RWPE1 (cell line): Measurements from ENCODE around the gene FZD10.

Experiments used
- CTCF ChIA-PET: fragments of 350-600 bp; sonication (Branson Sonifier 250); formaldehyde crosslinking; extraction: SDS; loops from one replicate; lab custom pipeline; 2021; lab: Yijun Ruan, JAX
- POLR2A ChIA-PET: fragments of 400-600 bp; formaldehyde crosslinking; extraction: SDS; loops from one replicate; lab custom pipeline; 2020; ENCODE audit warnings: antibody characterized with exemption; ENCODE audit not compliant: low non-redundant PET; lab: Yijun Ruan, JAX
- DNase-seq: peaks from one replicate; pipeline ENCODE4 v3.0.0; 2012; ENCODE audit warnings: low spot score
- H3K27ac ChIP-seq: fragments of 450-650 bp; 2 replicates; pipeline ENCODE4 v1.5.1; 2017
- TF ChIP-seq, protein P1 (sequence below): fragments of 450-650 bp; conservative IDR thresholded peaks from 2 replicates; pipeline ENCODE4 v1.5.1; 2017; ENCODE audit warnings: low read depth, mild to moderate bottlenecking

The FZD10 gene

DNA sequence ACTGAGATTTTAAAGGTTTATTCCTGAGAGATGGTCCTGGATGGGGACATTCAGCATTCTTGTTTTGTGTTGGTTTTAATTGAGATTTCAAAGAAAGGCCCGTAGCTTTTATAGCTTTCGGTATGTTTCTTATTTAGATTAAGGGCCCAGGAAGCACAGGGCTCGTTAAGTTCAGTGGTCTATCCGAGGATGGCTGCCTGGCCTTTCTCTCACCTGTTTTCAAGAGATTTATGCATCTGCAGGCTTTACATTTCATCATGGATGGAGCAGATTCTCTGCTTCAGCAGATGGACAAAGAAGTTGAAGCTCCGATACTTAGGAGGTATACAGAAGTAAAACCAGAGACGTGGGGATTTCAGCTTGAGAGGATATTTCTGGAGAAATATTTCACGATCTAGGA is 16.0 kb downstream of the FZD10 start:
- DNase-seq, result no peak

DNA sequence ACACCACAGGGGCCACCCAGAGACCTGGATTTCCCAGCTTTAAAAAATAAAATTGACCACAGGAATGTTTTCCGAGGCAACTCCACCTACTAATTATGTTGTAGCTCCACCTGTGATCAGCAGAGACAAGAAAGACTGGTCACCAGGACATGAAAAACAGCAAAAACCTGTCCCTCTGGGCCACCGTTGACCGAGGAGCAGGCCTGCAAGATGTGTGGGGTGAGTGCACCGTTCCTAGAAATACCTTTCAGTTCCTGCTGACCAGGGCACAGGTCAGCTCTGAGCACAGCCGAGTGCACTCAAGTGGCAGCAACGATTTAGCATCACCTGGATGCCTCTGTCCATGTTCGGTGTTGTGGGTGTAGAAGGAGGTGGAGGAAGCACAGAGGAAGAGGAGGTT is 16.9 kb downstream of the FZD10 start:
- H3K27ac ChIP-seq, result no peak overlapping the region
- TF ChIP-seq, protein P1, sequence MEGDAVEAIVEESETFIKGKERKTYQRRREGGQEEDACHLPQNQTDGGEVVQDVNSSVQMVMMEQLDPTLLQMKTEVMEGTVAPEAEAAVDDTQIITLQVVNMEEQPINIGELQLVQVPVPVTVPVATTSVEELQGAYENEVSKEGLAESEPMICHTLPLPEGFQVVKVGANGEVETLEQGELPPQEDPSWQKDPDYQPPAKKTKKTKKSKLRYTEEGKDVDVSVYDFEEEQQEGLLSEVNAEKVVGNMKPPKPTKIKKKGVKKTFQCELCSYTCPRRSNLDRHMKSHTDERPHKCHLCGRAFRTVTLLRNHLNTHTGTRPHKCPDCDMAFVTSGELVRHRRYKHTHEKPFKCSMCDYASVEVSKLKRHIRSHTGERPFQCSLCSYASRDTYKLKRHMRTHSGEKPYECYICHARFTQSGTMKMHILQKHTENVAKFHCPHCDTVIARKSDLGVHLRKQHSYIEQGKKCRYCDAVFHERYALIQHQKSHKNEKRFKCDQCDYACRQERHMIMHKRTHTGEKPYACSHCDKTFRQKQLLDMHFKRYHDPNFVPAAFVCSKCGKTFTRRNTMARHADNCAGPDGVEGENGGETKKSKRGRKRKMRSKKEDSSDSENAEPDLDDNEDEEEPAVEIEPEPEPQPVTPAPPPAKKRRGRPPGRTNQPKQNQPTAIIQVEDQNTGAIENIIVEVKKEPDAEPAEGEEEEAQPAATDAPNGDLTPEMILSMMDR, result no peak
- CTCF ChIA-PET, result interaction anchor here (0.7 to 1.1 kb wide), 2 partner anchors 21 to 483 kb away, joined by 5 to 8 read pairs; no protein-coding TSS in a partner anchor
- POLR2A ChIA-PET, result no interaction called here
- no peak for DNase-seq

More for the DNA sequence above, 16.0 kb downstream of the FZD10 start:
- TF ChIP-seq, protein P1, result no peak
- H3K27ac ChIP-seq, result no peak overlapping the region
- ChIA-PET POLR2A (no interaction called here), CTCF (interaction anchor here (0.9 to 1.1 kb wide), 2 partner anchors 20 to 147 kb away, joined by 3 to 8 read pairs; no protein-coding TSS in a partner anchor)

DNA sequence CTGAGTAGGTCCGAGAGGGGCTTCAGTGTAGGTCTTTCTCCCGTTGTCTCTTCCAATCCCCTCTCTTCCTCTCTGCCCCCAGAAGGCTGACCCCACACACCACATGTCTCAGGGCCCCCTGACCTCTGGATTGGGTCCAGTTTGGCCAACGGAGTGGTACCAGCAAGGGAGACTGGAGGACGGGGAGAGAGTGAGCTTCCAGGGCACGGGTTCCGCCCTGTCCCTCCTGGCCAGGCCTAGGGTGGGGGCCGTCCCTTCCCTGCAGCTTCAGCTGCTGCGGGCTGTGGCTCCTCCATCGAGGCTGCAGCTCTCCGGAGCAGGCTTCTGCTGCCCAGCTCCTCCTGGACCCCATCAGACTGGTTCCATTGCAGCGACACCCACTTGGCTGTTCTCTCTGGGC is 17.4 kb downstream of the FZD10 start:
- TF ChIP-seq, protein P1, result no peak
- POLR2A ChIA-PET, result no interaction called here
- DNase-seq, result no peak
- H3K27ac ChIP-seq, result no peak overlapping the region
- CTCF ChIA-PET, result no interaction called here

DNA sequence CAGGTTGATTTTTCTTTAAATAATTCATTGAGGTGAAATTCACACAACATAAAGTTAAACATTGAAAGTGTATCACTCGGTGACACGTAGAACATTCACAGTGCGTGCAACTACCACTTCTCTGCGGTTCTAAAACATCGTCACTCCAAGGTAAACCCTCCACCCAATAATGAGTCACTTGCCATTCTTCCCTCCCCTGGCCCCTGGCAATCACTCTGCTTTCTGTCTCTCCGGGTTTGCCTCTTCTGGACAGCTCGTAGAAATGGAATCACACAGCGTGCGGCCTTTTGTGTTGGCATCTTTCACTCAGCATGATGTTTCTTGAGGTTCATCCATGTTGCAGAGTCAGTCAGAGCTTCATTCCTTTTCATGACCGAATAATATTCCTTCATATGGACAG is 18.9 kb downstream of the FZD10 start:
- TF ChIP-seq, protein P1, result no peak

DNA sequence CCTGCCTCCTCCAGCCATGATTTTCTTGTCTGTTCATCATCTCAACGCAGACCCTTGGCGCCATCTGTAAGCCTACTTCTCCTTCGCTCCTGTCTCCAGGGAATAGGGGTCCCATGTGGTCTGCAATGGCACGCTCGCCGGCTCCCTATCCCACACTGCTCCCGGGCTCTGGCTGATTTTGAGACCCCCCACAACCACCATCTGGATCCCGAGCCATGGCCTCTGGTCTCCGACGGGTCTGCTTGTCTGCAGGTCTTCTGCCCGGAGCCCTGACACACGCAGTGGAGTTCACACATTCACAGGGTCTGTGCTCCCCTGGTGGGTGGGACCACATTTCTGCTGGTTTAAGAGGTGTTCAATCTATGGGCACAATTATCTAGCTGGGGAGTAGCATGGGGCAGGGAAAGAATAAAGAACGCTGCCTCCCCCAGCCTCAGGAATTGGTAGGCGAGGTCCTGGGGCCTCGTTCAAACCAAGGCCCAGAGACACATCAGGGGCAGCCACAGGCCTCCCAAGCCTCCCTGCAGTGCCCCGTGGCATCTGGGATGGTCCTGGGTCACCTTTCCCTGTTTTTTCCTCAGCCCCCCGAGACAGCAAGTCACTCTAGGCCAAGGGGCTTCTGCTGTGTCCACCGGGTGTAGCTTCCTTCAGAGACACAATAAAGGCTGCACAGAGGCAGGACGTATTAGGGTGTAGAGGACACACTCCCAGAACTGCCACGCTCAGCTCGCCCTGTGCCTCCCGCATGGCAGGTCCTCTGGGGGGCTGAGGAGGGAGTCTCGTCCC is 21.5 kb downstream of the FZD10 start:
- TF ChIP-seq, protein P1, result no peak
- POLR2A ChIA-PET, result no interaction called here
- CTCF ChIA-PET, result no interaction called here
- no peak for DNase-seq
- H3K27ac ChIP-seq, result no peak overlapping the region

More for the DNA sequence above, 18.9 kb downstream of the FZD10 start:
- POLR2A ChIA-PET, result no interaction called here
- CTCF ChIA-PET, result no interaction called here
- no peak overlapping the region for H3K27ac ChIP-seq
- no peak for DNase-seq

DNA sequence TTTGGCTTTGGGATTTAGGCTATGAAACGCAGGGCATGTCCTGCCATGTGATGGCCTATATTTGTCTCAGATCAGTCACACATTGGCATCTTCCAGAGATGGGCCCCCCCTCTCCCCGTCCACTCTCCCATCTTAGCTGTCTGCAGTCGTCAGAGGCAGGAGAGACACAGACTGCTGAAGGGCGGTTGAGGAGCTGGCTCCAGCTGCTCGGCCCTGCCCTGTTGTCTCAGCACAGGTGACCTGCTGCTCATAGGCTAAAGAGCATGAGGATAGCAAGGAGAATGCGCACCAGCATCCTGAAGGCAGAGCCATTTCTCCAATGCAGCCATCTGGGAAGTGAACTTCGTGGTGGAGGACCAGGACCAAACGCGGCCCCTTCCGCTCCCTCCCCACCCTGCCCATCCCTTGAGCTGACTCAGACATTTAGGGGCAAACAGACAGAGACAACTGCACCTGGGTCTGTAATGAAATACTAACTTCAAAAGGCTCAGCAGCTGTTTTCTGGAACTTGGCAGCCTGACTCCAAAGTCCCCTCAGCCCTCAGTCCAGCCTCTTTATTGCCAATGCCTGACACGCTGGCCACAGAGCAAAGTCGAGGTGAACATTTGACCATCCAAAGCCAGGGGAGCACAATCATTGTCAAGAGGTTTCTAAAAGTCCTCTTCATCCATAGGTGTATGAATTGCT is 22.3 kb downstream of the FZD10 start:
- POLR2A ChIA-PET, result no interaction called here
- no peak for DNase-seq
- H3K27ac ChIP-seq, result no peak overlapping the region
- TF ChIP-seq, protein P1, result no peak
- CTCF ChIA-PET, result no interaction called here
